Suprapubic skin (tissue), 3 donors: Measurements from ENCODE around the gene PUS1.

Experiments used
- EP300 ChIP-seq: sonication (generic); formaldehyde crosslinking; IDR thresholded peaks from one replicate; pipeline ENCODE4 v1.6.1; 2017; ENCODE audit warnings: antibody characterized with exemption
- TF ChIP-seq, protein P1 (sequence below), 2 donors: fragments of 200-600 bp in 1 of 2; fragments of 450-650 bp in 1 of 2; sonication (generic) in 1 of 2; IDR thresholded peaks; one replicate each; pipeline ENCODE4 v1.5.1; 2016 to 2019; ENCODE audit warnings: antibody characterized with exemption in 2 of 2, mild to moderate bottlenecking in 1 of 2, moderate library complexity in 1 of 2

DNA sequence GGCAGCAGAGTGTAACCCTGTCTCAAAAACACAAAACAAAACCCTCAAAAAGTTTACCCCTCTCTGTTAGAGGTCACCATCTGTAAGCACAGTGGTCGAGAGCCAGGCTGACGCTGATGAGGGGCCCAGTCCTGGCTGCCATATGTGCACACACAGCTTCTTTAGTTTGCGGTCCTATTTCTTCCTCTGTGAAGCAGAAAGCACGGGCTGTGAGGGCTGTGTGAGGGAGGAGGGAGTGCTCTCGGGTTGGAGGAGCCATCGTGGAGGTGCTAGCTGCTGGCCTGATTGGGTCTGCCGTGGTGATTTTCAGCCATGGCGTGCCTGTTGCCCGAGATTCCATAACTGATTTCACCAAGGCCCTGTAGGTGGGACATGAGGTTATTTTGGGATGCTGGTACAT lies 31.2 kb upstream of the PUS1 start:
- TF ChIP-seq EP300: no peak
- TF ChIP-seq, protein P1, sequence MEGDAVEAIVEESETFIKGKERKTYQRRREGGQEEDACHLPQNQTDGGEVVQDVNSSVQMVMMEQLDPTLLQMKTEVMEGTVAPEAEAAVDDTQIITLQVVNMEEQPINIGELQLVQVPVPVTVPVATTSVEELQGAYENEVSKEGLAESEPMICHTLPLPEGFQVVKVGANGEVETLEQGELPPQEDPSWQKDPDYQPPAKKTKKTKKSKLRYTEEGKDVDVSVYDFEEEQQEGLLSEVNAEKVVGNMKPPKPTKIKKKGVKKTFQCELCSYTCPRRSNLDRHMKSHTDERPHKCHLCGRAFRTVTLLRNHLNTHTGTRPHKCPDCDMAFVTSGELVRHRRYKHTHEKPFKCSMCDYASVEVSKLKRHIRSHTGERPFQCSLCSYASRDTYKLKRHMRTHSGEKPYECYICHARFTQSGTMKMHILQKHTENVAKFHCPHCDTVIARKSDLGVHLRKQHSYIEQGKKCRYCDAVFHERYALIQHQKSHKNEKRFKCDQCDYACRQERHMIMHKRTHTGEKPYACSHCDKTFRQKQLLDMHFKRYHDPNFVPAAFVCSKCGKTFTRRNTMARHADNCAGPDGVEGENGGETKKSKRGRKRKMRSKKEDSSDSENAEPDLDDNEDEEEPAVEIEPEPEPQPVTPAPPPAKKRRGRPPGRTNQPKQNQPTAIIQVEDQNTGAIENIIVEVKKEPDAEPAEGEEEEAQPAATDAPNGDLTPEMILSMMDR (IDR thresholded peaks at IDR 0.05): no peak
